Kidney epithelial cell (primary cell): ENCODE measurements around the gene EXOSC5. TPM values are rescaled to one million over a fixed set of nuclear protein-coding genes. Genes with fewer than 3 reads are reported as not detected.

Source experiments
- DNase-seq: peaks from one replicate; pipeline ENCODE4 v3.0.0-alpha.2; 2010; ENCODE audit warnings: low read depth
- H3K27me3 ChIP-seq: 2 replicates; pipeline ENCODE4 v1.6.0; 2011; ENCODE audit warnings: low read length; ENCODE audit not compliant: control insufficient read depth, insufficient read depth
- H3K36me3 ChIP-seq: 2 replicates; pipeline ENCODE4 v1.5.1; 2011; ENCODE audit warnings: low read length; ENCODE audit not compliant: control insufficient read depth, insufficient read depth
- H3K4me3 ChIP-seq: 2 replicates; pipeline ENCODE4 v1.5.1; 2011; ENCODE audit warnings: low read depth, mild to moderate bottlenecking, control low read depth, low read length
- total RNA-seq: library from RNA; depleted of rRNA; stranded (reverse); fragments of >200 nt; gene quantifications from 2 replicates; pipeline ENCODE4 v1.2.3, GENCODE V29; 2015
- TF ChIP-seq, protein P1 (sequence below): IDR thresholded peaks from 2 replicates; pipeline ENCODE4 v1.5.1; 2011; ENCODE audit warnings: mild to moderate bottlenecking, moderate library complexity, low read length, control low read depth, inconsistent platforms; ENCODE audit not compliant: insufficient read depth, poor library complexity, severe bottlenecking

Gene EXOSC5
- total RNA-seq, 1 donor from 2014 or later, result 27.0 TPM

DNA sequence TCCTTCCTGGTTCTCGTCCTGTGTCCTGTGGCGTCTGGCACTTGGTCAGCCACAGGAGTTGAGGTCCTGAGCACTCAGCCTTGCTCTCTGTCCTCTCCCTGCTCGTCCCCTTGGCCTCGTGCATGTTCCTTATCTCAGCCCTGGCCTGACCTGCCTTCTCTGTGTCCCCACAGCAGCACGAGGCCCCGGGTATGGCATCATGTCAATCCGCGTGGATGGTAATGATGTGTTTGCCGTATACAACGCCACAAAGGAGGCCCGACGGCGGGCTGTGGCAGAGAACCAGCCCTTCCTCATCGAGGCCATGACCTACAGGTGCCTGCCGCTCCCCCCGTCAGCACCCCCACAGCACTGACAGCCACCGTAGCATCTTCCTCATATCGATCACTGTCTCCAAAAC, 25.3 kb upstream of the EXOSC5 start:
- H3K36me3 ChIP-seq, result peaks cover 1% of the 10 kb centered on the region
- no peak for DNase-seq
- TF ChIP-seq, protein P1, sequence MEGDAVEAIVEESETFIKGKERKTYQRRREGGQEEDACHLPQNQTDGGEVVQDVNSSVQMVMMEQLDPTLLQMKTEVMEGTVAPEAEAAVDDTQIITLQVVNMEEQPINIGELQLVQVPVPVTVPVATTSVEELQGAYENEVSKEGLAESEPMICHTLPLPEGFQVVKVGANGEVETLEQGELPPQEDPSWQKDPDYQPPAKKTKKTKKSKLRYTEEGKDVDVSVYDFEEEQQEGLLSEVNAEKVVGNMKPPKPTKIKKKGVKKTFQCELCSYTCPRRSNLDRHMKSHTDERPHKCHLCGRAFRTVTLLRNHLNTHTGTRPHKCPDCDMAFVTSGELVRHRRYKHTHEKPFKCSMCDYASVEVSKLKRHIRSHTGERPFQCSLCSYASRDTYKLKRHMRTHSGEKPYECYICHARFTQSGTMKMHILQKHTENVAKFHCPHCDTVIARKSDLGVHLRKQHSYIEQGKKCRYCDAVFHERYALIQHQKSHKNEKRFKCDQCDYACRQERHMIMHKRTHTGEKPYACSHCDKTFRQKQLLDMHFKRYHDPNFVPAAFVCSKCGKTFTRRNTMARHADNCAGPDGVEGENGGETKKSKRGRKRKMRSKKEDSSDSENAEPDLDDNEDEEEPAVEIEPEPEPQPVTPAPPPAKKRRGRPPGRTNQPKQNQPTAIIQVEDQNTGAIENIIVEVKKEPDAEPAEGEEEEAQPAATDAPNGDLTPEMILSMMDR, result no peak
- no peak overlapping the region for H3K4me3 ChIP-seq
- H3K27me3 ChIP-seq, result no peaks in the 10 kb centered on the region

DNA sequence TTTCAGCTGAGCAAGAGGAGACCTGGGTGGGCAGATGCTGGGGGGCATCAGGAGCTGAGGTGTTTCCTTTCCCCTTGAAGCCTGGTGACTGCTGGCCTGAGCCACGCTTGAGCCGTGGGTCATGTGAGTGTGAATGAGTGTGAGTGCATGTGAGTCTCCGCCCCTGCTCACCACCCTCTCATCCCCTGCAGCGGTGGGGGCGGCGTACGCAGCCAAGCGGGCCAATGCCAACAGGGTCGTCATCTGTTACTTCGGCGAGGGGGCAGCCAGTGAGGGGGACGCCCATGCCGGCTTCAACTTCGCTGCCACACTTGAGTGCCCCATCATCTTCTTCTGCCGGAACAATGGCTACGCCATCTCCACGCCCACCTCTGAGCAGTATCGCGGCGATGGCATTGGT, 24.8 kb upstream of the EXOSC5 start:
- H3K27me3 ChIP-seq, result no peaks in the 10 kb centered on the region
- DNase-seq, result no peak
- TF ChIP-seq, protein P1, result no peak
- H3K4me3 ChIP-seq, result no peak overlapping the region
- peaks cover 1% of the 10 kb centered on the region for H3K36me3 ChIP-seq

DNA sequence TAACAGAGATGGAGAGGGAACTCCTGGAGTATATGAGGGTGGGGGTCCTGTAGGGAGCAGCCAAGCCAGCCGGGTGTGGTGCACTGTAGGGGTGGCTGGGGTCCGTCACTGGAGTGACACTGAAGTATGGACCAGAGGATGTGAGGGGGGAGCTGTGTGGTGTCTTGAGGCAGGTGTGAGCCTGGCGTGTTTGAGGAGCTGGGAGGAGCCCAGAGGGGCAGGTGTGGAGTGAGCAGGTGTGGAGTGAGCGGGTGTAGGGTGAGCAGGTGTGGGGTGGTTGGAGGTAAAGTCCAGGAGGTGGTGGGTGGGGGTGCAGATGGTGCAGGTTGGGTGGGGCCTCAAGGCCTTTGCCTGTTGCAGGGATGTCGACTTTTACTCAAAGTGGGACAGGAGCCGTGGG, 24.2 kb upstream of the EXOSC5 start:
- Histone ChIP-seq H3K4me3 (no peak overlapping the region), H3K27me3 (no peaks in the 10 kb centered on the region), H3K36me3 (peaks cover 1% of the 10 kb centered on the region)
- TF ChIP-seq, protein P1, result no peak
- DNase-seq, result no peak

DNA sequence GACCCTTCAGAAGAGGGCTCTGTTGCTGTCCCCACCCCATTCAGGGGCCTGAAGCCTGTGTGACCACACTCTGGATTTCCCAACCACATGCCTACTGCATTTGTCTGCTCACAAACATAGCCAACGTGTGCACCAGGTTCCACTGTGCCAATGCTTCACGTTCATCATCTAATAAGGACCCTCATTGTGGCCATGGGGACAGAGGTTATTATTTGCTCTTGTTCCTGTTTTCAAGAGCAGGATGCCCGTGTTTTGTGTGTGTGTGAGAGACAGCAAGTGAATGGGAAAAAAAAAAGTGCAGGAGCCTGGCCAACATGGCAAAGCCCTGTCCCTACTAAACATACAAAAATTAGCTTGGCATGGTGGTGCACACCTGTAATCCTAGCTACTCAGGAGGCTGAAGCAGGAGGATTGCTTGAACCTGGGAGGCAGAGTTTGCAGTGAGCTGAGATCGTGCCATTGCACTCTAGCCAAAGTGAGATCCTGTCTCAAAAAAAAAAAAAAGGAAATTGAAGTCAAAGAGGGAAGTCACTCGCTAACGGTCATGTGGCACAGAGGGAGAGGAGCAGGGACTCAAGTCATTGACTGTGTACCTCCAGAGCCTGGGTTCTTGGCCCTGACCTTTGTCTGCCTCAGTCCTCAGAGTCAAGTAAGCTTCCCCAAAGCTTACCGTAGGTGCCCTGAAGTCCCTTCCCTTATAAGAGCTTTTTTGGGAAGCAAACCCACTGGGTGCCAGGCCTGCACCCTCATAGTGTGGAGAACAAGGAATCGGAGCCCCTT, 23.1 kb upstream of the EXOSC5 start:
- H3K36me3 ChIP-seq, result peaks cover 1% of the 10 kb centered on the region
- no peaks in the 10 kb centered on the region for H3K27me3 ChIP-seq
- H3K4me3 ChIP-seq, result no peak overlapping the region
- no peak for DNase-seq
- TF ChIP-seq, protein P1, result no peak

DNA sequence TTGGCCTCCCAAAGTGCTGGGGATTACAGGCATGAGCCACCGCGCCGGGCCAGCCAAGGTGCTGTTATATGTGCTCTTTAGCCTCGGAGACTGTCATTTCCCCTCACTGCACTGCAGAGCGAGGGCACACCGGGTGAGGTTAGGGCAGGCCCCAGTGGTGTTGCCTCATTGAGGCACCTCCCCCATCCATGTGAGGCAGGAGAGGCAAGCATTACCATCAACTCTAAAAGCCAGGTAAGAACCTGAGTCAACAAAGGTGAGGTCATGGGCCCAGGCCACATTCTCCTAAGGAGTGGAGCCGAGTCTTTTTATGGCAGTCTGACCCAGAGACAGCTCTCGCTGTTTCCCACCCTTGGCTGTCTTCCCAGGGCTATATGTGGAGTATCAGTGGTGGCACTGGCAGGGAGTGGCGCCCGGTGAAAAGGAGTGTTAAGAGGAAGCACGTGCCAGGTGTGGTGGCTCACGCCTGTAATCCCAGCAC, 19.1 kb upstream of the EXOSC5 start:
- TF ChIP-seq, protein P1, result no peak
- Histone ChIP-seq H3K27me3 (no peaks in the 10 kb centered on the region), H3K36me3 (peaks cover 1% of the 10 kb centered on the region), H3K4me3 (no peak overlapping the region)
- DNase-seq, result no peak

DNA sequence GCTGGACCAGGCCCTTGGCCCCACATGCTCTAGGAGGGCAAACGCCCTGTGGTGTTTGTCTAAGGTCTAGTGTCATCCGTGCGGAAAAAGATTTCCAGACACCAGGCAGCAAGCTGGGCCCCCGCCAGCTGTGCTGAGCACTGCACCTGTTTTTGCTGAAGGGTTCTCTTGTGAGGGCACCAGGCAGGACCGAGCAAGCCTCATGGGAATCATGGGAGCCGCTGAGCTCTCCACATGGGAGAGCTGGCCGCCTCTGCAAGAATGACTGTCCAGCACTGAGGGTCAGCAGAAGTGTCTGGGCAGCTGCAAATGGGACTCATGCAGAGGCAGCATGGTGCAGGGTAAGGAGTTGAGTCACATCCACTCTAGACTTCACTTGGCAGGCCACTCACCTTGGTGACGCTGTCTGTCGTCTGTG, 18.0 kb upstream of the EXOSC5 start:
- H3K27me3 ChIP-seq, result no peaks in the 10 kb centered on the region
- no peak for DNase-seq
- H3K4me3 ChIP-seq, result no peak overlapping the region
- TF ChIP-seq, protein P1, result no peak
- peaks cover 1% of the 10 kb centered on the region for H3K36me3 ChIP-seq
